ENCODE measurements around the gene CCDC88C. TPM values are rescaled to one million over a fixed set of nuclear protein-coding genes. Genes with fewer than 3 reads are reported as not detected.
"Not testable (repeated sequence)": the region's sequence is repeated elsewhere in the genome, so short reads cannot be mapped to it uniquely, and the experiment has no call there.

The CCDC88C gene
- total RNA-seq, 1 donor: 0.36 TPM

GRCh38 chr14:91444335-91445020 lies 26.9 kb upstream of the CCDC88C start:
- DNase-seq (ENCODE audit: insufficient read length, low spot score, missing footprints): no peak
- Histone ChIP-seq H3K36me3 (ENCODE audit: insufficient read depth, low read length) (no peaks in the 10 kb centered on the region), H4K20me1 (ENCODE audit: insufficient read depth, low read length) (no peaks in the 10 kb centered on the region), H3K27me3 (ENCODE audit: insufficient read depth, low read length) (no peaks in the 10 kb centered on the region), H3K27ac (ENCODE audit: low read depth, low read length) (no peak overlapping the region), H3K4me1 (ENCODE audit: insufficient read depth, low read length) (no peaks in the 10 kb centered on the region), H3K4me3 (ENCODE audit: insufficient read depth, low read length) (no peak overlapping the region), H3K9me3 (ENCODE audit: low read depth, low read length) (no peaks in the 10 kb centered on the region), H3K4me2 (ENCODE audit: insufficient read depth, low read length) (no peak overlapping the region), H3K79me2 (ENCODE audit: insufficient read depth, low read length) (no peaks in the 10 kb centered on the region), H2AFZ (ENCODE audit: low read length) (no peak overlapping the region)
- no peak for TF ChIP-seq CTCF (IDR thresholded peaks at IDR 0.05; ENCODE audit: extremely low read depth, low read depth, low read length)

GRCh38 chr14:91439345-91439744 lies 21.7 kb upstream of the CCDC88C start:
- Histone ChIP-seq H3K27ac (ENCODE audit: low read depth, low read length) (no peak overlapping the region), H2AFZ (ENCODE audit: low read length) (no peak overlapping the region), H3K79me2 (ENCODE audit: insufficient read depth, low read length) (no peaks in the 10 kb centered on the region), H3K9me3 (ENCODE audit: low read depth, low read length) (no peaks in the 10 kb centered on the region), H4K20me1 (ENCODE audit: insufficient read depth, low read length) (no peaks in the 10 kb centered on the region), H3K4me2 (ENCODE audit: insufficient read depth, low read length) (no peak overlapping the region), H3K4me1 (ENCODE audit: insufficient read depth, low read length) (no peaks in the 10 kb centered on the region), H3K27me3 (ENCODE audit: insufficient read depth, low read length) (no peaks in the 10 kb centered on the region), H3K4me3 (ENCODE audit: insufficient read depth, low read length) (no peak overlapping the region), H3K36me3 (ENCODE audit: insufficient read depth, low read length) (no peaks in the 10 kb centered on the region)
- no peak for TF ChIP-seq CTCF (IDR thresholded peaks at IDR 0.05; ENCODE audit: extremely low read depth, low read depth, low read length)
- DNase-seq (ENCODE audit: insufficient read length, low spot score, missing footprints): no peak

GRCh38 chr14:91438845-91439244 lies 21.2 kb upstream of the CCDC88C start:
- no peaks in the 10 kb centered on the region for H4K20me1 ChIP-seq (ENCODE audit: insufficient read depth, low read length)
- no peak for DNase-seq (ENCODE audit: insufficient read length, low spot score, missing footprints)
- H3K36me3 ChIP-seq (ENCODE audit: insufficient read depth, low read length): no peaks in the 10 kb centered on the region
- no peak overlapping the region for H3K27ac ChIP-seq (ENCODE audit: low read depth, low read length)
- TF ChIP-seq CTCF (IDR thresholded peaks at IDR 0.05; ENCODE audit: extremely low read depth, low read depth, low read length): no peak
- H3K9me3 ChIP-seq (ENCODE audit: low read depth, low read length): no peaks in the 10 kb centered on the region
- no peak overlapping the region for H3K4me2 ChIP-seq (ENCODE audit: insufficient read depth, low read length)
- H2AFZ ChIP-seq (ENCODE audit: low read length): no peak overlapping the region
- H3K4me1 ChIP-seq (ENCODE audit: insufficient read depth, low read length): no peaks in the 10 kb centered on the region
- H3K79me2 ChIP-seq (ENCODE audit: insufficient read depth, low read length): no peaks in the 10 kb centered on the region
- H3K4me3 ChIP-seq (ENCODE audit: insufficient read depth, low read length): no peak overlapping the region
- H3K27me3 ChIP-seq (ENCODE audit: insufficient read depth, low read length): no peaks in the 10 kb centered on the region

- not testable (repeated sequence) for H4K20me1 ChIP-seq (ENCODE audit: insufficient read depth, low read length); H2AFZ ChIP-seq (ENCODE audit: low read length); DNase-seq (ENCODE audit: insufficient read length, low spot score, missing footprints); H3K27me3 ChIP-seq (ENCODE audit: insufficient read depth, low read length); H3K9me3 ChIP-seq (ENCODE audit: low read depth, low read length); H3K79me2 ChIP-seq (ENCODE audit: insufficient read depth, low read length); H3K4me3 ChIP-seq (ENCODE audit: insufficient read depth, low read length); H3K27ac ChIP-seq (ENCODE audit: low read depth, low read length); H3K4me1 ChIP-seq (ENCODE audit: insufficient read depth, low read length); H3K36me3 ChIP-seq (ENCODE audit: insufficient read depth, low read length); H3K4me2 ChIP-seq (ENCODE audit: insufficient read depth, low read length)
Measured at GRCh38 chr14:91436266-91436665, 18.6 kb upstream of the CCDC88C start.

Data from osteoblast (primary cell).